ENCODE data around the gene UGT1A3.

The UGT1A3 gene

DNA sequence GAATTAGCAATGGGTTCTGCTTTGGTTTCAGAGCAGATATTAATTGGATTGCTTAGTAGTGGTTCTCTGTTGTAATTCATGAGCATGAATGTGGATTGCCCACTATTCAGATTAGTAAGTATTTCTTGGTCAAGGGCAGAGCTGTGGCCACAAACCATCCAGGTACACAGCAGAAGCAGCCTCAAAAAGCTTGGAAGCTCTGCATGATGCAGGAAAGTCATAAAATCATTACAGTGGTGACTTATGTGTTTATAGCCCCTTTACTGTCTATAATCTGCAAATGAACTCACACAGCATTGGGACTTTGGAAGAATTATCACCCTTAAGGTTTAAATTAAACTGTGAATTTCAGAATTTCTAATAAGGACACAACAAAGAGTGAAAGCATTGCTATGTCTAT is 29.3 kb downstream of the UGT1A3 start:
- no peak for DNase-seq (ENCODE audit: low read depth, low spot score)

DNA sequence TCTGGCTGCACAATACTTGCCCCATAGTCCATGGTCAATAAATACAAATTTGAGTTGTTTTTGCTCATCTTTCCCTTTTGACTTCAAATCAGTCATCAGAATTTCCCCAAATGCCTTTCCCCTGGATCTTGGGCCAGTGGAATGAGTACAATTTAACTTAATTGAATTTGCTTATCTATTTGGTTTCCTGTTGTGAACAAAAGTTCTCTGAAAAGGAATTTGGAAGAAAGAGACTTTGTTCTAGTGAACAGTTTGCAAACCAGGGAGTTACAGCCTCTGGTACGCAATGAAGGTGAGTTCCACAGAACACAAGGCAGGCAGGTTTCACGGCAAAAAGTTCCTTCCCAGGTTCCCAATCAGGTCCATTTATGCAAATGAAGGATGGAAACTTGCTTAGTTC is 30.0 kb downstream of the UGT1A3 start:
- DNase-seq (ENCODE audit: low read depth, low spot score) = no peak

DNA sequence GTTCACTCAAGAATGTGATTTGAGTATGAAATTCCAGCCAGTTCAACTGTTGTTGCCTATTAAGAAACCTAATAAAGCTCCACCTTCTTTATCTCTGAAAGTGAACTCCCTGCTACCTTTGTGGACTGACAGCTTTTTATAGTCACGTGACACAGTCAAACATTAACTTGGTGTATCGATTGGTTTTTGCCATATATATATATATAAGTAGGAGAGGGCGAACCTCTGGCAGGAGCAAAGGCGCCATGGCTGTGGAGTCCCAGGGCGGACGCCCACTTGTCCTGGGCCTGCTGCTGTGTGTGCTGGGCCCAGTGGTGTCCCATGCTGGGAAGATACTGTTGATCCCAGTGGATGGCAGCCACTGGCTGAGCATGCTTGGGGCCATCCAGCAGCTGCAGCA is 31.2 kb downstream of the UGT1A3 start, which contains the start of gene UGT1A1:
Gene UGT1A1, plus strand, starts transcription at position 228 of the 400 bp plus-strand sequence. Its CDS starts 18 bp downstream, at position 246.
- DNase-seq (ENCODE audit: low read depth, low spot score) = no peak

DNA sequence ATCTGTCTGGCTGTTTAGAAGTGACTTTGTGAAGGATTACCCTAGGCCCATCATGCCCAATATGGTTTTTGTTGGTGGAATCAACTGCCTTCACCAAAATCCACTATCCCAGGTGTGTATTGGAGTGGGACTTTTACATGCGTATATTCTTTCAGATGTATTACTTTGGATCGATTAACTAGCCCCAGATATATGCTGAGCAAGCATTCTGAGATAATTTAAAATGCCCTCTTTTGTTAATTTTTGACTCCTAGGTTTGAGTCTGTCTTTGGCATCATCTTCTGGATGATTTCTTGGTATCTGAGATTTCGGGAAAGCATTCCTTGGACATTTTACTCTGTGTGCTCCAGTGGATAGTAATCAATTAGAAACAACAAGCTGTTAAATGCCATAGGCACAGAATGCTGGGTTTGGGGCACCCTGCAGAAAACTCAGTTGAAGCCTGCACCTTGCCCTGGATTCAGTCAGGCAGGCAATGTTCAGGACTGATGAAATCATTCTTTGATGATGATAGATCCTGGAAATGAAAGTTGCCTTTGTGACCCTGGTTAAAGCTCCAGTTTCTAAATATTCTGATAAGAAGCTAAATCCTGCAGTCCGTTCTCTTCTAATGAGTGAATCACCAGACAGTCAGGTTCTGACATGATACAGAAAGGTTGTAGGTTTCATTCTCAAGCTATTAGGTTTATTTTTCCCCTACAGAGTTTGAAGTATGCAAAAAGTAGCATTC is 32.4 kb downstream of the UGT1A3 start:
- DNase-seq (ENCODE audit: low read depth, low spot score) = no peak

DNA sequence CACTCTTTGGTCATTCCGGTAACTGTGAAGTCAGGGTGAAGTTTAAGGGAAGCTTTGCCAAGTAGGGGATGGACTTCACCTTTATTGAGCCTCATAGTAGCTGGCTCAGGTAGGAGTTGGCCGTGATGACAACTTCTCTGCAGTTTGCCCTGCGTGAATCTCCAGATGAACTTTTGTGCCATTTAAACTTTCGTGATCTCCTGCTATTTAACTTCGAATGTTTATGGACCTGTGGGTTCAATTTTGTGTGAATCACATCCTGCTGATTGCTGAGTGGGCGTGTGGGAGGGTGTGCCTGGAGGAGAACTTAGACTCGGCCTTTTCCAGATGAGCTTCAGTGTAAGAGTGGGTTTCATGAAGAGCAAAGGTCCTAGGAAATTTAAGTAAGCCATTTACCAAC is 35.4 kb downstream of the UGT1A3 start:
- DNase-seq (ENCODE audit: low read depth, low spot score) = peak; percentile 3

DNA sequence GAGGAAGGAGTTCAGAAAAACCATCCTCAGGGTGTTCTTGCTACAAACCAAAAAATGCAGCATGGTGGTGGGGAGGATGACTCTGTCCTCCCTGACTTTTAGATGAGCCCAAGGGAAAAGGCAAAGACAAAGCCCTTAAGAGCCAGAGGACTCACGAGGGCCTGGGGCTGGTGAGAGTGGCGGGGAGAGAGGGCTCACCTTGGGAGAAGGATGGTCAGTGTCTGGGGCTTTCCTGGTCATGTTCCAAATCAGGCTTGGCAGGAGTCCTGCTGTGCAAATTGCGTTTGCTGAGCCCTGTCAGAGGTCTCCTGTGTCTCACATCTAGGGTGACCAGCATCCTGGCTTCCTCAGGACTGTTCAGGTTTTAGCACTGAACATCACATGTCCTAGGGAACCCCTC is 35.9 kb downstream of the UGT1A3 start:
- no peak for DNase-seq (ENCODE audit: low read depth, low spot score)

DNA sequence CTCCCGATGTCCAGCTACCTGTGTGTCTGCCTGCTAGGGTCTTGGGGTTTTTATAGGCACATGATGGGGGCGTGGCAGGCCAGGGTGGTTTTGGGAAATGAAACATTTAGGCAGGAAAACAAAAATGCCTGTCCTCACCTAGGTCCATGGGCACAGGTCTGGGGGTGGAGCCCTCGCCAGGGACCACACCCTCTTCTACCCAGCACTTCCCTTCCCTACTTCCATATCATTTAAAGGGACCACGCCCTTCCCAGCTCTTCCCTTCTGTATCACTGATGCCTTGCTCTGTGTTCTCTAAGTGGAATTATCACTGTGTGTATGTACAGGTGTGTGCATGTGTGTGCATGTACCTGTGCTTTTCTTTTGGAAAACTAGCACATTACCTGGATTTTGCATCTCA is 37.6 kb downstream of the UGT1A3 start:
- no peak for DNase-seq (ENCODE audit: low read depth, low spot score)

DNA sequence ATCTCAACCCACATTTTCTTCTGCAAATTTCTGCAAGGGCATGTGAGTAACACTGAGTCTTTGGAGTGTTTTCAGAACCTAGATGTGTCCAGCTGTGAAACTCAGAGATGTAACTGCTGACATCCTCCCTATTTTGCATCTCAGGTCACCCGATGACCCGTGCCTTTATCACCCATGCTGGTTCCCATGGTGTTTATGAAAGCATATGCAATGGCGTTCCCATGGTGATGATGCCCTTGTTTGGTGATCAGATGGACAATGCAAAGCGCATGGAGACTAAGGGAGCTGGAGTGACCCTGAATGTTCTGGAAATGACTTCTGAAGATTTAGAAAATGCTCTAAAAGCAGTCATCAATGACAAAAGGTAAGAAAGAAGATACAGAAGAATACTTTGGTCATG is 39.2 kb downstream of the UGT1A3 start:
- DNase-seq (ENCODE audit: low read depth, low spot score) = no peak

DNA sequence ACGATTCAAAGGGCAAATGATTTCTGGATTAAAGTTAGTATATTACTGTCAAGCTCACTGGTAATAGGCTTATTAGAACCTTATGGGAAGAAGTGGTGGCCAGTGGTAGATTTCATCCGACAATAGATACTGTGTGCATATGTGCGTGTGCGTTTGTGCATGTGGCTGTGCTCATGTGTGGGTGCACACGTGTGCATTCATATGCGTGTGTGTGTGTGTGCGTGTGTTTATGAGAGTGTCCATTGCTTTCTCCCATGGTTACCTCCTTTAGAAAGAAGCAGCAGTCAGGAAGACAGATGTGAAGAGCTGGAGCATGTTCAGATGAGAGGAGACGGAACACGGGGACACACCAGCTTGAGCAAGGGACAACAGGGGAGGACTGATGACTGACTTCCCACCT is 40.4 kb downstream of the UGT1A3 start:
- no peak for DNase-seq (ENCODE audit: low read depth, low spot score)

DNA sequence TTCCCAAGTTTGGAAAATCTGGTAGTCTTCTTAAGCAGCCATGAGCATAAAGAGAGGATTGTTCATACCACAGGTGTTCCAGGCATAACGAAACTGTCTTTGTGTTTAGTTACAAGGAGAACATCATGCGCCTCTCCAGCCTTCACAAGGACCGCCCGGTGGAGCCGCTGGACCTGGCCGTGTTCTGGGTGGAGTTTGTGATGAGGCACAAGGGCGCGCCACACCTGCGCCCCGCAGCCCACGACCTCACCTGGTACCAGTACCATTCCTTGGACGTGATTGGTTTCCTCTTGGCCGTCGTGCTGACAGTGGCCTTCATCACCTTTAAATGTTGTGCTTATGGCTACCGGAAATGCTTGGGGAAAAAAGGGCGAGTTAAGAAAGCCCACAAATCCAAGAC is 43.3 kb downstream of the UGT1A3 start:
- DNase-seq (ENCODE audit: low read depth, low spot score) = no peak

DNA sequence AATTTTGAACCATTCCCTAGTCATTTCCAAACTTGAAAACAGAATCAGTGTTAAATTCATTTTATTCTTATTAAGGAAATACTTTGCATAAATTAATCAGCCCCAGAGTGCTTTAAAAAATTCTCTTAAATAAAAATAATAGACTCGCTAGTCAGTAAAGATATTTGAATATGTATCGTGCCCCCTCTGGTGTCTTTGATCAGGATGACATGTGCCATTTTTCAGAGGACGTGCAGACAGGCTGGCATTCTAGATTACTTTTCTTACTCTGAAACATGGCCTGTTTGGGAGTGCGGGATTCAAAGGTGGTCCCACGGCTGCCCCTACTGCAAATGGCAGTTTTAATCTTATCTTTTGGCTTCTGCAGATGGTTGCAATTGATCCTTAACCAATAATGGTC is 43.7 kb downstream of the UGT1A3 start:
- DNase-seq (ENCODE audit: low read depth, low spot score) = no peak

DNA sequence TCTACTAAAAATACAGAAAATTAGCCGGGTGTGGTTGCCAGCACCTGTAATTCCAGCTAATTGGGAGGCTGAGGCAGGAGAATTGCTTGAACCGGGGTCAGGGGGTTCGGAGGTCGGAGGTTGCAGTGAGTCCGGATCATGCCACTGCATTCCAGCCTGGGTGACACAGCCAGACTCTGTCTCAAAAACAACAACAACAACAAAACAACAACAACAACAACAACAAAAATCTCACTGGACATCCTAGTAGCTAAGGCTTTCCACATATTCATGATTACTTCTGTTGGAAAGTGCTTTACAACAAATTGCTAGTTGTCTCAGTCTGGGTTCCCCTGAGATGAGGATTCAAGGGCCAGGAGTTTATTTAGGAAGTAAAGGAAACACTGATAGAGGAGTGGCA is 45.0 kb downstream of the UGT1A3 start:
- DNase-seq (ENCODE audit: low read depth, low spot score) = no peak

DNA sequence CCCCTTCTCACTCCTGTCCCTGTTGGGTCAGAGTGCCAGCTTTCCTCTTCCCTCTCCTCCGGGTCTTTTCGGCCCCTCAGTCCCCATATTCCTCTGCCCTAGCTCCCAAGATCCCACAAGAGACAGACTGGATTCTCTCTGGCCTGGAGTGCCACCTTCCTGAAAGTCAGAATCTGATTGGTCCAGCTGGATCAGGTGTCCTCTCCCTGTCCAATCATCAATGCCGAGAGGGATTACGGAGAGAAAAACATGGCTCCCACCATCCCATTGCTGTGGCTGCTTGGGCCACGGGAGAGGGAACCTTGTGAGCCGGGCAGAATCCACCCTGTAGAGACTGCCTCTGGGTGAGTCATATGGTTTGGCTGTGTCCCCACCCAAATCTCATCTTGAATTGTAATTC is 46.6 kb downstream of the UGT1A3 start:
- DNase-seq (ENCODE audit: low read depth, low spot score) = no peak

DNA sequence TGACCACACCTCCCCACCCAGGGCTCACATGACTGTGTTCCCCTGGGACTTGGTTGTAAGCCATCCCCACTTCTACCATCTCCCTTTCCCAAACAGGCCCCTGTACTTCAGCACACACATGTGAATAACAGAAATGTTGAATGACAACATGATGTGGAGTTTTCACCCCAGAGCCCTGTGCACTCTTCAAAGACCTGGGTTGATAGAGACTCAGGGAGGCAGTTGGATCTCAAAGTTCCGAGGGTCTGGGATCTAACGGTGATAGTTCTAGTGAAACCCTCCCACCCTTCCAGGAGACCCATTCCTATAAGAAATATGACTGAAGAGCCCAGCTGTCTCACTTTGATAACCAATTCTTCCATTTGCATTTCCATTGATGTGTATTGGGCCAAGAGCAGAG is 49.2 kb downstream of the UGT1A3 start, which contains the start of gene MROH2A:
Gene MROH2A, plus strand, starts transcription at position 301 of the 400 bp plus-strand sequence. CDS start 1,029 bp downstream, outside the sequence.
- DNase-seq (ENCODE audit: low read depth, low spot score) = no peak

DNA sequence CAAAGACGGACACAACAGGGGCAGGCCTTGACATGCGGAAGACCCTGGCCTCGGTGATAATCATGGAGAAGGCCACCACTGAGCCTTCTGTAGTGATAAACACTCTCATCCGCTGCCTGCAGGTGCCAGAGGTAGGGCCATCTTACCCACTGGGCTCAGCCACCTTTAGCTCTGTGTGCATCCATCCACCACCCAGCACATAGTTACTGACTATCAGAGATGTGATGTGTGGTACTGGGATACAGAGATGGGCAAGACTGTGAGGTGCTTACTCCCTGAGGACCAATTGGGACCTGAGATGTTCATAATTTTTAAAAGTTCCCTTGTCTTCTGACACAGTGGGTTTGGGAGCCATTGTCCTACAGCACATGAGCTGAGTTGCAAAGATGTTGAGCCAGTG is 50.9 kb downstream of the UGT1A3 start:
- DNase-seq (ENCODE audit: low read depth, low spot score) = no peak

DNA sequence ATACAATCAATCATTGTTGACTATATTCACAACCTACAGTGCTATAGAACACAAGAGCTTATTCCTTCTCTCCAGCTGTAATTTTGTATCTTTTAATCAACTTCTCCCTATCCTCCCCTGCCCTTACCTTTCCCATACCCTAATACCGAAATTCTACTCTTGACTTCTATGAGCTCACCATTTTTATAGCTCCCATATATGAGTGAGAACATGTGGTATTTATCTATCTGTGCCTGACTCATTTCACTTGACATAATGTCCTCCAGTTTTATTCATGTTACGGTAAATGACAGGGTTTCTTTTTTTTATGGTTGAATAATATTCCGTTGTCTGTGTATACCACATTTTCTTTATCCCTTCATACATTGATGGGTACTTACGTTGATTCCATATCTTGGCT is 51.9 kb downstream of the UGT1A3 start:
- no peak for DNase-seq (ENCODE audit: low read depth, low spot score)

DNA sequence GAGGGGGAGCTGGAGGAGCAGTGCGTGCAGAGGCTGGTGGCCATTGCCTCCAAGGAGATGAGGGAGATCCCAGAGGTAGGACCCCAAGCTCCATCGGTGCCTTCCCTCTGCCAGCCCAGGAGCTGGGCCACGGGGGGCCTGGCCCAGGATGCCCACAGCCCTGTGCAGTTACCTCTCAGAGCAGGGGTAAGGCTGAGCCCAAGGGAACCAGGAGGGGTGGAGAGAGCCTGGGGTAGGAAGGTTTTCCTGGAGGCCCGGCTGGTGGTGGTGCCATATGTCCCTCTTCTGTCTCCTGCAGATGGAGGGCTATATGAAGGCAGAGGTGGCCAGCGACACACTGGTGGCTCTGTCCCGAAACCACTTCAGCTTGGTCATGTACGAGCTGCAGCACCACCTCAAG is 60.7 kb downstream of the UGT1A3 start:
- no peak for DNase-seq (ENCODE audit: low read depth, low spot score)

DNA sequence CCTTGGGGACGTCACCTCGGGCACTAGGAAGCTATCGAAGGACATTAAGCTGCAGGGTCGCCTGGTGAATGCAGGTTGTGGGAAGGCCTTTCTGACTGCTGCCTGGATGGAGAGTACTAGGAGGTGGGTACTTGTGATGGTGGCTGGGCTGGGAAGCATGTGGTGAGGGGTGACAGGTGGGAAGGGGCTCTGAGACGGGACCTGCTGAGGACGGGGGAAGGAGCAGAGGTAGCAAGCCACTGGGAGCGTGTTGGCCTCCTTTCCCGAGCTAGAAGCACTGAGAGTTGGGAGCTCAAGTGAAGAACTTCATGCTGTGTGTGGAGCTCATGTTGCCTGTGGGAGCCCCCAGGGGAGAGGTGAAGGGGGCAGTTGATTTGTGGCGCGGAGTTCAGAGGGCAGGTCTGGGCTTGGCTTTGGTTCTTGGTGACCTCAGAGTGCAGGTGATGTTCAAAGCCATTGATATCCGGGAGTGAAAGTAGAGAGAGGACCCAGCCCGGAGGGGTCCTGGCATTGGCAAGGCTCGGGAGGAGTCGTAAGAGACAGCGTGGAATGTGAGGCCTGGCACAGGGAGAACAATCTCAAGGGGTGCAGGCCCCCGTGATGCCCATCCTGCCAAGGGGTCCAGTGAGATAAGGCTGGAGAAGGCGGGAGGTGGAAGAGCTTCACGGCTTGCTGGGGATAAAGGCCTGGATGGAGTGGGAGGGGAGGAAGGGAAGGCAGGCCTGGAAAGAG is 62.5 kb downstream of the UGT1A3 start:
- no peak for DNase-seq (ENCODE audit: low read depth, low spot score)

DNA sequence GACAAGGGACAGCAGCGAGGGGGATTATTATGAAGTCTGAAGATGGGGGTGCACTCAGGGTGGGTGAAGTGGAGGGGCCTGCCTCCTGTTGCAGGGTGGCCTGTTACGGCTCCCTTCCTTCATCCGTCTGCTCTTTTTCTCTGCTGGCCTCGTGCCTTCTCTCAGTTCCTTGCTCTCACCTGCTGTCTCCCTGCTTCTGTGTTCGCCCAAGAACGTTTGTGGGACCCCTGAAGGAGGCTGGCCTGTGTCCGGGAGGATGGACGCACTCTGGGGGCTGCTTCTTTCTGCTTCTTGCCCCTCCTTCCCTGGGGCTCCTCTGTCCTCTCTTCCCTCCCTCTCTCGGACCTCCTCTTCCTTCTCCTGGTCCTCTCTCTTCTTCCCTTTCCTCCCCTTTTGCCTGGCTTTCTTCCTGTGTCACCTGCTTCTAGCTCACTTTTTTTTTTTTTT is 63.1 kb downstream of the UGT1A3 start:
- no peak for DNase-seq (ENCODE audit: low read depth, low spot score)

DNA sequence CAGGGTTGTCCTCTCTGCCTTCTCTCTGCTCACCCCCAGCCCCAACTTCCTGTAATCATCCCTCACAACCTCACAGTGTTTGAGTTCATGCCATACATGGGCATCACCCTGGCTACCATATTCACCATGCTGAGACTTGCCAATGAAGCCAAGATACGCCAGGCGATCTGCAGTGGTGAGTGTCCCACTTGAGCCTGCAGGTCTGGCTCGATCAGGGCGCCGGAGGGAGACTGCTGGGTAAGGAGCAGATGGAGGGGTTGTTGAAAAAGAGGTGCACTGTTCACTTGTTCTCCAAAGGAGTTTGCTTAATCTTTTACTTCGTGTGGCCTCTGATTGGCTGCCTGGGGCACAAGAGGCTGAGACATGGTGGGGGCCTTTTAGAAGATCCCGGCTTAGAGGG is 63.9 kb downstream of the UGT1A3 start:
- DNase-seq (ENCODE audit: low read depth, low spot score) = no peak

DNA sequence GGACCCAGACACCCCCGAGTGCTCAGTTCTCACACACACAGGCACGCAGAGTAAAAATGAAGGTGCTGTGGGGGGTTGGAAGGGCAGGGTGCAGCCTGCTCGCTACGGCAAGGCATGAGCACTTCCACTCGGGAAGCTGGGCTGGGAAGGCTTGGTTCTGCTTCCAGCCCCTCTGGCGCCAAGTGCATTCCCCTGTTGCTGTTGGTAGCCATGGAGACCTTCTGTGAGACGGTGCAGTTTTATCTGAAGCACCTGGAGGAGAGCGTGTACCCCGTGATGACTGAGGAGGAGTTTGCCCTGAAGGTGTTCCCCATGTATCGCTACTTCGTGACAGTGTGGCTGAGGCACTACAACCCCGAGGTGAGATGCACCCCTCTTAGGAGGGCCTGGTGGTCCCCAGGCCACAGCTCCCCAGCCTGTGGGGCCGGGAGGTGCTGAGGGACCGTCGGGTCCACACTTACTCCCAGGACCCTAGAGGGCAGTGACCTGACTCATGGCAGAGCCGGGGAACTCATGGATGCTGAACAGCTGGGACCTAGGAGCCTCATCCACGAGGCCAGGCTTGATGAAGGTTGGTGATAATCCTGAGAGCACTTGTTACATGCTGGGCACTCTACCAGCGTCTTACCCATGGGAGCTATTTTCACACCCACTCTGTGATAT is 64.8 kb downstream of the UGT1A3 start:
- no peak for DNase-seq (ENCODE audit: low read depth, low spot score)

DNA sequence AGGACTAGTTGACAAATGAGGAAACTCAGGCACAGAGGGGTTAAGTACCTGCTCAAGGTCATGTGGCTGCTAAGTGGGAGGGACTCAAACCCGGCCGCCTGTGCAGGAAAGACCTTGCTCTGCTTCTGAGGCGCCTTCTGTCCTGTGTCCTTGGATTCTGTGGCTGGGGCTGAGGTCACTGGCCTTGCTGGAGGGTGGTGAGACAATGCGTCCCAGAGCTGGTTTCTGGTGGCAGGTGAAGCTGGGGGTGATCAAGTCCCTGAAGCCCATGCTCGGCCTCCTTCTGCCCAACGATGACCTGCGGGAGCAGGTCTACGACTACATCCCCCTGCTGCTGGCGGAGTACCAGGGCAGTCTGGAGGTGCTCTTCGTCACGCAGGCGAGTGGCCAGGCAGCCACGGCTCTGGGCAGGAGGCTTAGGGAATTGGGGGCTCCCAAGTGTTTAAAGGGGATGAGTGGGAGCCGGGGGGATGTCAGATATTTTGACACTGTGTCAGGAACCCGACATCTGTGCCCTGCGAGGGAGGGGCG is 65.4 kb downstream of the UGT1A3 start:
- no peak for DNase-seq (ENCODE audit: low read depth, low spot score)

Measured in astrocyte of the hippocampus (primary cell).